Fibroblast of skin of left biceps (primary cell): Measurements from ENCODE around the gene KIRREL1.

ENCODE experiments used
- DNase-seq, 2 experiments: peaks; one replicate each; pipeline ENCODE4 v3.0.0-alpha.2; 2013; ENCODE audit warnings: low read depth in 2 of 2

The KIRREL1 gene

DNA sequence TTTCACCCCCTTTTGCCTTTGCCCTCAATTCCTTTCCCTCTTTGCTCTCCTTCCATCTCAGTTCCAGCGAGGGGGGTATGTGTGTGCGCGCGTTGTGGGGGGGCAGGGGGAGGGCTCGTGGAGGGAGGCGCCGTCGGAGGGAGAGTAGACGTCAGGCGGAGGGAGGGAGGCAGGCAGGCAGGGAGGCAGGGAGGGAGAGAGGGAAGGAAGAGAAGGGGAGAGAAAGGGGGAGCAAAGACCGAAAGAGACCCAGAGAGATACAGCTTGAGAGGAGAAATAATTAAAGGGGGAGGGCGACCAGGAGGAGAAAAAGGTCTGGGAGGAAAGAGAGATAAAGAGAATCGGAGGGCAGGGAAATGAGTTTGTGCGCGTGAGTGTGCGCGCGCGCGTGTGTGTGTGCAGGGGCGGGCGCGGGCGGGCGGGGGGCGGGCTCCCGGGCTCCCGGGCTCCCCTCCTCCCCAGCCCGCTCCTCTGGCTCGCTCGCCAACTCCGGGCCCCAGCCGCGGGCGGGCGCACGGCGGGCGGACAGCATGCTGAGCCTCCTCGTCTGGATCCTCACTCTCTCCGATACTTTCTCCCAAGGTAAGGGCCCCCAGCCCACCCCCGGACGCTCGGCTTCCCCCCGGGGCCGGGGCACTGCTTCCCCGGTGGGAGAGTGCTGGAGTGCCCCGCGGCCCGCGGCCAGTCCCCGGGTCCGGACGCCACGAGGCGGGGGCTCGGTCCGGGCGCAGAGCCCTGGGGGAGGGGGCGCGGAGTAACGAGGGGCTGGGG, at the start of gene KIRREL1:
TSS of gene KIRREL1 (plus strand) at position 499 of the 771 bp plus-strand sequence. CDS start at position 531, 32 bp downstream.
- DNase-seq, result peak; percentile 47 to 49

DNA sequence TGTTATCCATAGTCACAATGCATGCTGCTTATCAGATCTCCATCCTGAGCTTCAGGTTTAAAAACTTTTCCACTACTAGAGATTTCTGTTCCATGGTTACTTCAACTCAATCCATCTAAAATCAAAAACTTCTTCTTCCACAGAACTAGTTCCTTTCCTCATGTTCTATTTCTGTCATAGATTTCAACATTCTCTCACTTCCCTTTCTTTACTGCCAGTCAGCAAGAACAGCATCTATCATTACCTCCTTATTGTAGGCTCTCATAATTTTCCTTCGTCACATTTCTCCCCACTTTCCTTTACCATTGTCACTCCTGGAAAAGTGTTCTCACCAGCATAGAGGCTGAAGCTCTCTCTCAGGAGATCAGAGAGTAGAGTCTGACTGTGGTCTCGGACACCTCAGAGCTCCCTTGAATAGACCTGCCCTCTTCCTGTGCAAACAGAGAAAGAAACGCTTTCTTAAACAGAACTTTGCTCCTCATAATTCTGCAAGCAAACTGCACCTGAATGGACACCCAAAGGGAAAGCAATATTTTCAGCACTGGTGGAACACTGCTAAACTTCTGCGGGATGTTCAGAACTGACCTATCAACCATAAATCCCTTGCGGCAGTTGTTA, 48.7 kb upstream of the KIRREL1 start:
- DNase-seq, result no peak

DNA sequence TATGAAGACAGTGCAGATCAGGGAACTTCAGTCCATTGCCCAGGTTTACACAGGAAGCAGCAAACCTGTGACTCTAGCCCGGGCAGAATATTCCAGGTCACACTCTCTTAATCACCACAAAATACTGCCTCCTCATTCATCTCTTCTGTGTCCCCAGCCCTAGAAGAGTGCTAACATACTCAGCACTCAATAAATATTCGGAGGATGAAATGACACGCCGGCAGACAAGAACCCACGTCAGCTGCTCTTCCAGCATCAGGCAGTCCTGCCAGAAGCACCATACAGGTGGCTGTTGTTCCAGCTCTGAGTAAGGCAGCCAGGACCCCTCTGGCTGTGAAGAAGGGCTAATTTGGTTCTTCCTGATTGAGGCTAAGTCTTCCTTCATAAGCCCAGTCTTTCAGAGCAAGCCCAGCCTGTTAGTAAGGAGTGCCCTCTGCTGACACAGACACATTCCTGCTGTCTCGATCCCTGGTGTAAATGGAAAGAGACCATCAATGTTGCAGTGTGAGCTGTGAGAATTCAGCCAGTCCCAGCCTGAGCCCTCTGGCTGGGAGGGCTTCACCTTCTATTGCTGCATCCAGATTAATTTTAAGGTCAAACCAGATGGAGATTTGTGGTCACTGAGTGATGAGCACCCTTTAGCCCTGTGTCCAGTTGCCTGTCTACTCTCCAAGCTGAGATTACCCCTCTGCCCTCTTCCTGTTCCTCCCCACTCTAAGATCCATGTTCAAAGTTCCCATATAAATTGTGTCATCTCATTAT, 45.0 kb upstream of the KIRREL1 start:
- no peak for DNase-seq

DNA sequence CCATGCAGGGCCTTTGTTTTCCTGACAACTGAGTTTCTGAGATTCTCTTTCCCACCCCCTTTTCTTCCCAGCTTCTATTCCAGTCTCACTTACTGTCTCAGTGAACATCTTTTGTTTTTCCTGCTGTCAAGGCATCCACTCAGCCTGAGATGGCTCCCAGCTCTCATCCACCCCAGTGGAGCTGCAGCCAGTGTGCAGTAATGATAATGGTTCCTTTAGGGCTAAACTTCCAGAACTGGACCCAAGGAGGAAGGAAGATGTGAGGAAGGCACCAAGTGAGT, 44.4 kb upstream of the KIRREL1 start:
- DNase-seq, result no peak

DNA sequence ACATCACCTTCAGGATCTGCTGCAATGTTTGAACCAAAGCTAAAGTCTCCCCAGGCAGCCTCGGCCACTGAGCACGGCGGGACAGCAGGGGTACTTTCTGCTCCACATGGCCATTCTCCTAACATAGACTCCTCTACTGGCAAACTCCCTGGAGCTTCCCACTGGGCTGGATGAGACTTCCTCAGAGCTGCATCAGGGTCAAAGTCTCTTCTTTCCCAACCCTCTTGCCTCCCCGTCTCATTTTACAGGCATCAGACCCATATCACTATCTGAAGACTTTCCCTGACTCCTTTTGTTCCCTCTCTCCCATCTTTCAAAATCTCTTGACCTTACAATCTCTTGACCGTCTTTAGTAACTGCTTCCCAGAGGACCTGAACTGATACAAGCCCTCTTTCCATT, 42.2 kb upstream of the KIRREL1 start:
- no peak for DNase-seq

DNA sequence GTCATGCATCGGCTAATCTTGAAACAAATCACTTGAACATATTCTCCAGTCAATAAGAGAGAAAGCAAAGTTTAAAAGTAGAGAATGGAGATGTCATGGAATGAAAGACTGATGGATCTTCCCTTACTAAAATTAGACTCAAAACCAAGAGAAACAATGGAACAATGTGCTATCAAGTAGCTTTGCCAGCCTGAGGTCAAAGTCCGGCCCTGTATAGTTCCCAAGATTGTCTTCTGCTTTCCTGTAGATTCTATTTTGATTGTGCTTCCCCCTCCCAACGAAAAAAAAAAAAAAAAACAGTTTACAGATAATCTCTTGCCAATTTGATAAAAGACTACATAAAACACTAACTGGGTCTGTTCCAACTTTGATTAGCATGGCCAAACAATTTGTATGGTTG, 40.8 kb upstream of the KIRREL1 start:
- DNase-seq, result no peak

DNA sequence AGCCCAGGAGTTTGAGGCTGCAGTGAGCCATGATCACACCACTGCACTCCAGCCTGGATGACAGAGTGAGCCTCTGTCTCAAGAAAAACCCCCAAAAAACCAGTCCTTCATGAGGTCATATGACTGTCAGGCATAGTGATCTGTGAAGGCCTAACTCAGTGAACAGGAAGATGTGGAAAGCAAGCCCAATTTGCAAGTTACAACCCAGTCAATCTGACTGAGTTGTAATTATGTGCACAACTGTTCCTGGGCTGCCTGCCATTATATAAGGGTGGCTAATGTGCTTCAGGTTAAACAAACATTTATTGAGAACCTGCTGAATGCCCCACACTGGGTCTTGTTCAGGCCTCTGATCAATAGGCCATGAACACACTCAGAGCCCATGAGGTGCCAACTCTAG, 38.2 kb upstream of the KIRREL1 start:
- DNase-seq, result no peak

DNA sequence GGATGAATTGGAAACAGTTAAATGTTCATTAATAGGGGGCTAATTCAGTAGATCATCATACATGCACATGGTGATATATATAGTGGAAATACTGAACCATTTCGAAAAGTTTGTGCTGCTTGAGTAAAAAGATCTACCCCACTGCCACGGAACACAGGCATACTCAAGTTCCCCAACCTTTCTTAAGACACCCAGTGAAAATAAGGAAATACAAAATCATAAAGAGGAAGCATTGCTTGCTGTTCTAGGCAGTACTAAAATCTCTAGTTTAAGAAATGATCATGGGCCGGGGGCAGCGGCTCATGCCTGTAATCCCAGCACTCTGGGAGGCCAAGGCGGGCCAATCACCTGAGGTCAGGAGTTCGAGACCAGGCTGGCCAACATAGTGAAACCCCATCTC, 37.6 kb upstream of the KIRREL1 start:
- no peak for DNase-seq

DNA sequence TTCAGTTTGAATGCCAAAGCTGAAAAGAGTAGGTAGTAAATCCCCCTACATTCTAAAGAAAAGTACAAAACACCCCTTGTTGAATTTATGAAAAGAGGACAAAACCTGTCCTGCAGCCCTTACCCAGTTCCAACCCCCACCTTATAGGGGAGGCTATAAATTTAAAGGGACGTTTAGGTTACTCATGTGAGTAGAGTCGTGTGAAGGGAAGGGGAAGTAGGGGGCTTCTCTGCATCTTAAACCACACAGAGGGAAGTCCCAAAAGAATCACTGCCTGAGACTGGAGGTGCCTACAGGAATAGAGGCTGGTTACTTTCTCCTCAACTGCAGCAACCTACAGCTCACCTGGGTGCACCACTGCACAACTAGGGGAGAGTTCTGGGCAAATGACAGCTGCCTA, 36.7 kb upstream of the KIRREL1 start:
- no peak for DNase-seq

DNA sequence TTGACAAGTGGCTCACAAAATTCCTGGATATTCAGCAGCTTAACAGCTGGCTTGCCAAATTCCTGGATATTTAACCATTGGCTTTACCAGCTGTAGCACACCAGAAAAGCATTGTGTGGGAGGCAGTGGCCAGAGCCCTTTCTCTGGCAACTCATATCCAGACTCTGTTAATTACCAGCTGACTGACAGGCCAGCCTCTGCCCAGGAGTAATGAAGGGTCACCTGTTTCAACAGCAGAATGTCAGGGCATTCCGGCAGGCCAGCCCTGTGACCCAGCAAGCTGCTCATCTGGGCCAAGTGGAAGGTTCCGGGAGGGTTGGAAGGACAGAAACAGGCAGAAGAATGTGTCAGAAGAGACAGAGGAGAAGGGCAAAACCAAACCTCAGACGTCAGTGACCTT, 35.2 kb upstream of the KIRREL1 start:
- no peak for DNase-seq

DNA sequence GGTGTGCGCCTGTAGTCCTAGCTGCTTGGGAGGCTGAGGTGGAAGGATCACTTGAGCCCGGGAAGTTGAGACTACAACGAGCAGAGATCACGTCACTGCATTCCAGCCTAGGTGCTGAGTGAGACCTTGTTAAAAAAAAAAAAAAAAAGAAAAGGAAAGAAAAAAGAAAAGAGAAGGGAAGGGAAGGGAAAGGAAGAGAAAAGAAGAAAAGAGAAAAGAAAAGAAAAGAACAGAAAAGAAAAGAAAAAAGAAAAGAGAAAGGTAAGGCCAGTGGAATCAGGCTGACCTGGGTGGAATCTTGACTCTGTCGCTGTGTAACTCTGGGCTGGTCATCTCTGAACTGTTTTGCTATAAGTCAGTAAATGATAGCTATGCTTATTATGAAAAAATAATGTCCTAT, 33.7 kb upstream of the KIRREL1 start:
- no peak for DNase-seq

DNA sequence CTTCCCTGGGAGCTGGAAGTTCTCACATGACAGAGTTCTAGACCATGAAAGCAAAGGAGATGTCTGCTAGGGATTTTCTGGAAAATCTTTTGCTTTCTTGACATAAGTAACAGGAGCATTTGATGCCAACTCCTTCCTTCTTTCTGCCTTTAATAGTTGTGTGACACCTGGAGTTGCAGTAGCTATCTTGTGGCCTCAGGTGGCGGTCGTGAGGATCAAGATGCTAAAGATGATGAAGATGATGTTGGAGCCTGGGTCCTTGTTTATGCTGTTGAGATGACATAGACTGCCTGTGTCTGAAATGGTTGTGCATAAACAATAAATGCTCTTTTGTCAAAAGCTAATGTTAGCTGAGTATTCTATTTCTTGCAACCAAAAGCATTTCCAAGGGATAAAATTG, 32.7 kb upstream of the KIRREL1 start:
- DNase-seq, result no peak

DNA sequence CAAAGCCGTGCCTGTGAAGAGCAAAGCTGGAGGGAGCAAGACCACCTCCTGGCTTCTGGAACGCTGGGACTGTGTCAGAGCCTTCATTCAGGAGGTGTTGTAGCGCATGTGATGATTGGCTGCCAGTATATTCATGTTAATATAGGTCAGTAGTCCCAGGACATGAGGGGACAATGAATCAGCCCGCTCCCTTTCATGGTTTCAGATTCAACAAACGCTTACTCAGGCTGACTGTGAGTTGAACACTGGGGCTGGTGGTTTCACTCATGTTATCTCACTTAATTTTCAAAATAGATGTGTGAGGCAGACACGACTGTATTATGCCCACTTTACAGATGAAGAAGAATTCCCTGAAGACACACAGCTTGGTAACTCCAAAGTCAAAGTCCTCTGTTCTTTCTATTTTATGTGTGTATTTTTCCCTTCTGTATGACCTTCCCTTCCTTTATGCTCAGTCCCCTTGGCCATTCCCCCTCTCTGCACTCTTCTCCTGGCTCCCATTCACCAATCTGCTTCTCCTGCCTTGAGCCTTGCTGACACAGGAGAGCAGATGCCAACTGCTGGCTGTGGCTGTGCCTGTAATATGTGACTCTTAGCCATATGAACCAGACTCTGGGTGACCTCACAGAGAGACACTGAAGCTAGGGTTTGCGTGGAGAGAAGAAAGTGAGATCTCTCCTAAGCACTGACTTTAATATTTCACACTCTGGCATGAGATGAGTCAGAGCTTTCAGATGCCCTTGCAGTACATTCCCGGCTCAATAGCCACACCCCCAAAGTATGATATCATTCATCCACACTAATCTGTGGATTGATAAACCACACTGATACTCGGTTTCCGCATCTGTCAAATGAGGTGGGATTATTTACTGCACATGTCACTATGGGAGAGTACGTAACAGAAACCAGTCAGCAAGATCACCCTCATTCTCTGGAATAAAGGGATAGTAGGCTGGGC, 31.4 kb upstream of the KIRREL1 start:
- DNase-seq, result peak in 1 of 2 experiments; percentile 21

DNA sequence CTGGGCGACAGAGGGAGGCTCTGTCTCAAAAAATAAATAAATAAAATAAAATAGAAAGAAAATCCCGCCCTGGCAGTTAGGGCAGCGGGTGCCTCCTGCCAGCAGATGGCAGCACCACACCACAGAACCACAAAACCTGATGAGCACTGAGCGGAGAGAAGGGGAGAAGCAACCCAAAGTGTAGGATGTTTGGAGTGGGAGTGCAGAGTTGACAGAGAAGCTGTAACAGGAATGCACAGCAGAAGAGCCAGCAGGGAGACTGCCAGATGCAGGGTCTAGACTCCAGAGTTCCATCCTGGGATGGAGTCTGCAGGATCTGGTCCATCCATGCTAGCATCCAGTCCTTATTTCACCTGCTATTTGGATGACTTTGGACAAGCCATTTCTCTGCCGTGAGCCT, 29.7 kb upstream of the KIRREL1 start:
- DNase-seq, result peak; percentile 21 to 39

DNA sequence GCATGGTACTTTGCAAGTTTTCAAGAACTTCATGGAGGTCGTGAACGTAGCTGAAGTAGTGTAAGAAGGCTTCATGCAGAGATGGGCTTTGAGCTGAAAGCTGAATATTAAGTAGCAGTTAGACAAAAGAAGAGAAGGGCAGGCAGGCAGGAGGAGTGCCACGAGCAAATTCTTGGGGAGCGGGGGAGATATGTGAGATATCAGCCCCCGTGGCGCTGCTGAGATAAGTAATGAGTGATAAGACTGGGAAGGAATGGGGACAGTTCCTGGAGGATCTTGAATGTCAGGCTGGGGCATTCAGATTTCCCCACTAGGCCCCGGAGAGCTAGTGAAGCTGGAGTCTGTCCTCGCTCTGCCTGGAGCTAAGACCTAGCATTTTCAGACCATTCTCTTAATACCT, 27.9 kb upstream of the KIRREL1 start:
- DNase-seq, result no peak

DNA sequence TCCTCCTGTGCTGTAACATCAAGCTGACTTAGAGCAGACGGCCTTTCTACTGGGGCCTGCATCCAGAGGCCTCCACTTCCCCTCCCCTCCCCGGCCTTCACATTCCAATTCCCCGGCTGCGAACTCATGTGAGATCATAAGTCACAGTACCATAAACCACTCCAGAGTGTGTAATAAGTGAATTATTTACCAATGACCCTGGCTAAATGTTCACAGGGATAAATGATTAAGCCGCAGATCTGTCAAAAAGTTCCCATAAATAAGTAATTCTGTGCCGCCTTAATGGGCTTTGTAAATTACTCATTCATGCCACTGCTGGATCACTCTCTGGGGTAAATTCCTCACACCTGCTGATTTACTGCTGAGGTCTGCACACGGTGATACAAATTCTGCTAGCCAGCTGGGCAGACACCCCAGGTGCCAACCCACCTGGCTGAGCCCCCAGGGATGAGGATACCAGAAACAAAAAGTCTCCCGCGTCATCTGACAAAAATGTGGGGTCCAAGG, 27.4 kb upstream of the KIRREL1 start:
- DNase-seq, result peak; percentile 36 to 40

DNA sequence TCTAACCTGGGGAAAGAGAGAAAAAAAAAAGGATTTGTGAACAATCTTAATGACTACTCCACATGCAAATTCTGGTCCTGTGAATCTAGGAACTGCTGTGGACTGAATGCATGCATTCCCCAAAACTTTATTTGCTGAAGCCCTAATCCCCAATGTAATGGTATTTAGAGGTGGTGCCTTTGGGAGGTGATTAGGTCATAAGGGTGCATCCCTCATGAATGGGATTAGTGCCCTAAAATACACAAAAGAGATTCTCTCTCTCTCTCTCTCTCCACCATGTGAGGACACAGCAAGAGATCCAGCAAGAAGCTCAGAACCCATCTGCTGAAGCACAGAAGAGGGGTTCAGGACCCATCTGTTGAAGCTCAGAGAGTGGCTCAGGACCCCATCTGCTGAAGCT, 26.2 kb upstream of the KIRREL1 start:
- DNase-seq, result no peak

DNA sequence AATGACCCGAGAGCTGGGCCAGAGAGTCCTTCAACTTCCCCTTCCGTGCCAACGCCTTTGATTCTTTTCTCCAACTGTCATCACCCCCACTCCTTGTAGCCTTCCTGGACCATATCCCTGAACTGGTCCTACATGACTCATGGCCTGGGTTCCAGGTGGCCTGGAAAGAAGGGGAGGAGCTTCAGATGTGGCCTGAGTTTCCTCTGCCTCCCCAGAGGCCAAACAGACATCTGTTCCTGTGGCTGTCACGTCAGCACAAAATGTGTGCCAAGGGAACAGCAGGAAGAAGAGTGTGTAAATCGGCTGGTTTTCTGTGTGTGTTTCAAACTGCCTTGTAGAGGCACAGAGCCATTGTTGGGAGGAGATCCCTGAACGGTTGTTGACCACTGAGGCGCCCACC, 24.9 kb upstream of the KIRREL1 start:
- DNase-seq, result no peak

DNA sequence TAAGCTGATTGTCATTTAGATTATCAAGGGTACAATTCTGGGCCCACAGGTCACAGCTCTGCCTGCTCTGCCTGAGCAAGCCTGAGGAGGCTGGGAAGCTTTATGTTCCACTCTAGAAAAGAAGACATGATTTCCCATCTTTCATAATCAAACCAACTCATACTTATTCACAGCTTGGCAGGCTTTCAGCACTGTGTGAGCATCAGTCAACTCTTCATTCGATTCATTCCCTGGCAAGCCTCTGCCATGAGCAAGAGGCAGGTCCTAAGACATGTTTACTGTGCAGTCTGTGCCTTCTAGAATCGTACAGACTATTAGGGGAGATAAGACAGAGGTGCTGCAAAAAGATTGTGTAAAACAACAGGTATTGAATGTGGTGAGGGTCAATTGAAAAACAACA, 24.5 kb upstream of the KIRREL1 start:
- peak; percentile 75 to 79 for DNase-seq

DNA sequence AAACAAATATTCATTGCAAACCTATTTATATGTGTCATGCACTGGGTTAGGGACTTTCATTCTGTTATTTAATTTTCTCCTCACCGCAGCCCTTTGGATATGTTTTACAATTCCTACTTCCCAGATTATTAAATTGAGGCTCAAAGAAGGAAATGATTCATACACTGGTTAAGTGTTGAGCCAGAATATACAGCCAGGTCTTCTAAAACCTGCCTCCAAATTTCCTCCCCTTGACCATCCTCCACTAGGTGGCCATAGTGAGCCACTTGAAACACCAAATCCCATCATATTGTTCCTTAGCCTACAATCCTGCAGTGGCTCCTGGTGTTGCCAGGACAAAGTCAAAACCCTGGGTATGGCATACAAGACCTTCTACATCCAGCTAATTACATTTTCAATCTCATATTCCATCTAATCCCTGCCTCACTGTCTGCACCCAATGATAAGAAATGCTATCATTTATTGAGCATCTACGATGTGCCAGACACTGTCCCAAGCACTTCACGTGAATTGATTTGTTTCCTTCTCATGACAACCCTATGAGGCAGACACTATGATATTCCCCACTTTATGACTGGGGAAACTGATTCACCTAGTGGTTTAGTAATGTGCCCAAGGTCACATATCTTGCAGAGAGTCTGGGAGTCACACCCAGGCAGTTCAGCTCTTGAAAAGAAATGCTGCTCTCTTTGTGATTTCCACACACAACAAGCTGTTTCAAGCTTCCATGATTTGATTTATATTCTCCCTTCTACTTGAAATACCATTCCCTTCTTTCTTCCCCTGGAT, 23.6 kb upstream of the KIRREL1 start:
- peak; percentile 58 to 64 for DNase-seq

DNA sequence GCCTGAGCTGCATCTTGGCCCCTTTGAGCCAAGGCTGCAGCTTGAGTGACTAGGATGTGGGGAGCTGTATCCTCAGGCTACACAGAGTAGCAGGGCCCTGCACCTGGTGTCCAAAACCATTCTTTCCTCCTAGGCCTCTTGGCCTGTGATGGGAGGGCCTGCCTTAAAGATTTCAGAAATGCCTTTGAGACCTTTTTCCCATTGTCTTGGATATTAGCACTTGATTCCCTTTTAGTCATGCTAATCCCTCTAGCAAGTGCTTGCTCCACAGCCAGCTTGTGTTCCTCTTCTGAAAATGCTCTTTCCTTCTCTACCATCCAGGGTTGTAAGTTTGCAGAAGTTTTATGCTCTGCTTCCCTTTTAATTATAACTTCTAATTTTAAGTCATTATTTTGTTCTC, 21.7 kb upstream of the KIRREL1 start:
- DNase-seq, result no peak
